Amygdala (tissue), 56 donors: ENCODE data around the gene SOCS7.
"Not testable (repeated sequence)": the region's sequence is repeated elsewhere in the genome, so short reads cannot be mapped to it uniquely, and the experiment has no call there.

Source experiments
- DNase-seq, 56 donors: peaks; one replicate each; lab custom pipeline; 2025; lab: John Stamatoyannopoulos, UW

SOCS7 gene

DNA sequence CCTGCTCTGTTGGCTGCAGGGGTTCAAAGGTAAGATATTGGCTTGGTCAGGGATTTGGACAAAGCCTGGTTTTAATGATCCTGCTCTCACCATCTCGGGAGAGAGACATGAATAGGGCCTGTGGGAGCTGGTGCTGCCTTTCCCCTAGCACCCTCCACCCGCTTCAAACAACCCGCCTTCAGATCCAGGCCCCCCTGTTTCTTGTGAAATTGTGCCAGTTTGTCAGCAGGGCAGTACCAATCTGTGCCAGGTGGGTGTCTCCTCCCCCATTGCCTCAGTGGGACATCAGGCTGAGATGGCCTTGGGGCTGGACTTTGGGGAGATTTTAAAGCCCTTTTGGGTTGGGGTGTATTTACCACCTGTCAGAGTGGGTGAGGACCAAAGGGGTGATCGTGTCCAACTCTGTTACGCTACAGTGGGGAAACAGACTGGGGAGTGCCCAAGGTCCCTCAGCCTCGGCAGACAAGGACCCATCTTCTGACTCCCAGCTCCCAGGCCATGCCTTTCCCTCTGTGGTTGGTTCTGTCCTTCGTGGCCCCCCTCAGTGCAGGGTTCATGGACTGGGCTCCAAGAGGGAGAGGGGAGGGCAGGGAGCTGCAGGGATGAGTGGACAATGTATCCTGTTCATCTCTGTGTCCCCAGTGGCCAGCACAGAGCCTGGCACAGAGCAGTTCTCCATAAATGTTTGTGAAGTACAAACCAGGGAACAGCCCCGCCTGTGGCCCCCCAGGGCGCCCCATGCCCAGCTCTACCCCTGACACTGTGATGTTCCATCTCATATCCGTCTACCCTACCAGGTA, 79.9 kb downstream of the SOCS7 start:
- DNase-seq, result peak in 54 of 56 donors; percentile 31 to 96 (median 84)

DNA sequence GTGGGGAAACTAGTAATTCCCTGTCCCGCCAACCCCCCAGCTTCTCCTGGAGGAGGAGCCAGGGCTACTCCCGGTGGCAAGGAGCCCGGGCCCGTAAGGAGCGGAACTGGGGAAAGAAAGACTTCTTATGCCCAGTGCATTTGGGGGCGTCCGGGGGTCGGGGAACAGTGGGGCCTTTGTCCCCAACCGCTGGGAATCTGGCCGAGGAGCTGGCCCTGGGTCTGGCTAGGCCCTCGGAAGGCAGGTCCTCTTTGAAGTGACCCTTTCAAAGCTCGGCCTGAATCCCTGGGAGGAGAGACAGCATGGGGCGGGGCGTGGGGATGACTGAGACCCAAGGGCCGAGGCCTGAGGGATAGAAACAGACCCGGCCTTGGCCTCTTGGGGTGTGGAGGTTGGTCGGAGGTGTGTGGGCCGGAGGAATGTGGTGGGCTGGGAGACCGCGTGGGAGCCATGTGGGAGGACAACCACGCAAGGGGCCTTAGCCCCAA, 82.6 kb downstream of the SOCS7 start:
- DNase-seq, result peak in 50 of 56 donors; percentile 25 to 85 (median 66)

DNA sequence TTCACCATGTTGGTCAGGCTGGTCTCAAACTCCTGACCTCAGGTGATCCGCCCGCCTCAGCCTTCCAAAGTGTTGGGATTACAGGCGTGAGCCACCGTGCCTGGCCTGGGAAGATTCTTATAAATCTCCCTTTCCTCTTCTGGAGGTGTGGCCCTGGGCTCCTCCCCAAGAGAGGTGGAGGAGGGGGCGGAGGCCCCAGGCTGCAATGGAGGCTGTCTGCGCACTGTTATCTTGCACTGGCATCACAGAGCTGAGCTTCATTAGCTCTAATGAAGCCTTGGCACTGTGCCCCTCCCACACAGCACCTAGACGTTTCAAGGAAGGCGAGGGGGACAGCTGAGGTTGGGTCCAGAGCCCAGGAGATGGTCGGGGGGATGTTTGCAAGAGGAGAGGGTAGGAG, 84.2 kb downstream of the SOCS7 start:
- DNase-seq, result no peak

DNA sequence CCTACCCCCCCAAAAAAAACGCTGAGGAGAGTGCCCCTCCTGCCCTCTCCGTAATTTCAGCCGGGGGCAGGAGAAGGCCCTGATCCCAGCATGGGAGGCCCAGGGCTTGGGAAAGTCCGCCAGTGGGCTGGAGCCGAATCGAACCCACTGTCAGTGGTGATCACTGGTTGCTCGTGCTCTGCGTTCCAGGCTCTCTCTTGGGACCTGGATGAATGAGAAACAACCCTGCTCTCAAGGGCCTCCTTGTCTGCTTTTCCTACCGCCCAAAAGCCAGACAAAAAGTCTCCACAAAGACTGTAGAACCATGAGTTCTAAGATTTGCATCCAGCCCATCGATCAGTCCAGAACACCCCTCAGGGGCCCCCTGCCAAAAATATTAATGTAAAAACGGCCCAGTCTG, 84.7 kb downstream of the SOCS7 start:
- DNase-seq, result no peak

DNA sequence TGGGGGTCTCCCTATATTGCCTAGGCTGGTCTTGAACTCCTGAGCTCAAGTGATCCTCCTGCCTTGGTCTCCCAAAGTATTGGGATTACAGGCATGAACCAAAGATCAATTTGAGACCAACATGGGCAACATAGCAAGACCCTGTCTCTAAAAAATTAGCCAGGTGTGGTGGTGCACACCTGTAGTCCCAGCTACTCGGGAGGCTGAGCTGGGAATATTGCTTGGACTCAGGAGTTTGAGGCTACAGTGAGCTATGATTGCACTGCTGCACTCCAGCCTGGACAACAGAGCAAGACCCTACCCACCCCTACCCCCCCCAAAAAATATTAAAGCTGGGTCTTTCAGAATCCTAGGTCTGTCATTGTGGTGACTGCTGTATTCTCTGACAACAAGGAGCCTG, 85.7 kb downstream of the SOCS7 start:
- DNase-seq, result not testable (repeated sequence)

DNA sequence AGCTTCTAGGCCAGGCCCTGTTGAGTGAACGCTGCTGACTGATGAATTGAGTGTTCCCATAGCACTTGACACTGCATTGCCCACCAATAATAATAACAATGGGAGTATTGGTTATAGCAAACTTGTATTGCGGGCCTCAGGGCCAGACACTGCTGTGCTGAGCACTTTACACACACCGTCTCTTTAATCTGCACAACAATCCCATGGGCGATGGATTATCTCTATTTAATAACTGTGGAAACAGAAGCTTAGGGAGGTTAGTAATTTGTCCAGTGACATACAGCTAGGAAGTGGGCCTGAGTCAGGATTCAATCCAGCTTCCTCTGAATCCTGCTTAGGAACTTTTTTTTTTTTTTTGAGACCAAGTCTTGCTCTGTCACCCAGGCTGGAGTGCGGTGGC, 87.8 kb downstream of the SOCS7 start:
- DNase-seq, result no peak

DNA sequence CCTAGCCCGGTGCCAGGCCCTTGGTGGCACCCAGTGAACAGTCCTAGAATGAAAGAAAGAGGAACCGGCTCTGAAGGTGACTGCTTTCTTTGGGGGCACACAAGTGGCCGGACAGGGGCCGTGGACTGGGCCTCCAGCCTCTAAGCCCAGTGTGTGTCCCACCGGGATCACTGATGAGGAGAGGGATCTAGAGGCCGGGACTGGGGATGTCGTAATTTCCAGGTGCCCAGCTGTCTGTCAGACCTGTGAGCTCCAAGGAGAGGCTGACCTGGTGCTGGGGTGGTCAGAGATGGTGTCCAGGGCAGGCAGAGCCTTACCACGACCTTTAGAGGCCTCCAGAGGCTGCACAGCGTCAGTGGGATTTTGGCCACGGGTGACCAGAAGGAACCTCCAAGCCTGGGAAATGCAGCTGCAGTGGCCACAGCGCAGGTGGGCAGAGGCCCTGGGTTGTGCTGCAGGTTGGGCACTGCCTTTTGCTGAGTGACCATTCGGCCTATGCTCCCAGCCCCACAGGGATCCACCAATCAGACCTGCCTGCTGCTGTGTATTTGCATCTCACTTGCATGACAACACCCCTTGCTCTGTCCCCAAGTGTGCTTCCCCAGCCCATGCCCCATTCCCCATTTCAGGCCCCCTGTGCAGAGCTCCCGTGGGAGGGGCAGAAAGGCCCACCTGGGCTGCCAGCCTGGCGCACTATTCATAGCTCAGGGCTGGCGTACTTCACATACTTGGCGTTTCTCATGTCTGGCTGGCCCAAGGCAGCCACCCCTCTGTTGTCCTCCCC, 89.2 kb downstream of the SOCS7 start:
- DNase-seq, result no peak

DNA sequence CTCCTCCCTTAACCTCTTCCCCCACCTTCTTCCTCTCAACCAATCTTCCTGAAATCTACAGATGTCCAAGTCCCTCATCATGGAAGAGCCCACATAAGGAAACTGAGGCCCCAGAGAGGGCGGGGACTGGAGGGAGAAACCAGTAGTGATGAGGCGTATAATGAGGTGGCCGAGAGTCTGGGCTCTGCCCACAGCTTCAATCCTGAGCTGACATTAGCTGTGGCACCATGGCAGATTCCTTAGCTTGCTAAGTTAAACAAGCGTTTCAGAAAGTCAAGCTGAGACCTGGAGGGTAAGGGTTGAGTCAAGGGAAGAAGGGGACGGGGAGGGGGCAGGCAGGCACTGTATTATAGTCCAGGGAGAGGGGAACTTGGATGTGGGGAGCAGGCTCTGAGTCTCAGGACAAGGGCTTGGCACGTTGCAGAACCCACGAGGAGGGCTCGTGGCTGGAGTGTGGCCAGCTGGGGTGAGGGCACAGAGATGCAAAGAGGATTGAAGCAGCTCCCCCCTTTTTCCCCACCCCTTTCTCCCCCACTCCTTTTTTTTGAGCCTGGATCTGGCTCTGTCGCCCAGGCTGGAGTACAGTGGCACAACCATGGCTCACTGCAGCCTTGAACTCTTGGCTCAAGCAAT, 89.9 kb downstream of the SOCS7 start:
- DNase-seq, result peak in 14 of 56 donors; percentile 16 to 56 (median 32)

DNA sequence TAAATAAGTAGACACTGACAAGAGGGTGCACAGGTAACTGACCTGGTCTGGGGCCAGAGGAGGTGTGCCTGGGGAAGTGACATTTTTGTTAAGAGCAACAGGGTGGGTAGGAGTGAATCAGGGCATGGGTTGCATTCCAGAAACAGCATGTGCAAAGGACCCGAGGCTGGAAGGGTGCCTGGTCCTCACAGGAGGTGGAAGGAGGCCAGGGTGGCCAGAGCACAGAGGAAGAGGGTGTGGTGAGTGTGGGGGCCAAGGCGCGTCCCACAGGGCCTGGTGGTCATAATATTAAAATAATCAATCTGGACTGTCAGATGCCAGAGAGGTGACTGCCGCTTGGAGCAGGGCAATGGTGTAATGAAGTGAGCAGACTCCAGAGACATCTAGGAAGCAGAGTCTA, 90.9 kb downstream of the SOCS7 start:
- DNase-seq, result no peak

DNA sequence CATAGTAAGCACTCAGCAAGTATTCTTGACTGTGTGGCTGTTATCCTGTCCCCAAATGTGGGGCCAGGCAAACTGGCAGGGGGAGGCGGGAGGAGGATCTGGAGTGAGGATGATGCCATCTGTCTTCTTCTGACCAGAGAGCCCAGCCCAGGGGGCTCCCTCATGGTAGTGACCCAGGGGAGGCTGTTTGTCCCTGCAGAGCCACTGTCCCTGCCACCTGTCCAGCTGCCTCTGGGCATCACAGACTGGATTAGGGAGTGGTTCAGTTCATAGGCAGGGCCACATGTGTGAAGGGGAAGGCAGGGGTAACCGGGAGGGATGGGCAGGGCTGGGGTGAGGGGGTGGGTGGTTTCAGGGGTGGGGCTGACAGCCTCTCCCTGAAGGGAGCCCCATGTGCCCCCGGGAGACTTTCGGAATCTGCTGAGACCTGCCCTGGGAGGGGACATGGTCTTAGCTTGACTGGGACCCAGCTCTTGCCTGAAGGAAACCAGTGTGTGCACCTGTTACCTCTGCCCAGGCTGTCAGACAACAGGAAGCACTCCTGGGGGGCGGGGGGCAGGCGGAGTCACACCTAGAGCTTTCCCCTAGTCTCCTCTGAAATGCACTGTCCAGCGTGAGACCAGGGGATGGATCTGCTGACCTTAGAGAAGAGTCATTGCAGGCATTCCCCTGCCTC, 91.8 kb downstream of the SOCS7 start:
- no peak for DNase-seq

DNA sequence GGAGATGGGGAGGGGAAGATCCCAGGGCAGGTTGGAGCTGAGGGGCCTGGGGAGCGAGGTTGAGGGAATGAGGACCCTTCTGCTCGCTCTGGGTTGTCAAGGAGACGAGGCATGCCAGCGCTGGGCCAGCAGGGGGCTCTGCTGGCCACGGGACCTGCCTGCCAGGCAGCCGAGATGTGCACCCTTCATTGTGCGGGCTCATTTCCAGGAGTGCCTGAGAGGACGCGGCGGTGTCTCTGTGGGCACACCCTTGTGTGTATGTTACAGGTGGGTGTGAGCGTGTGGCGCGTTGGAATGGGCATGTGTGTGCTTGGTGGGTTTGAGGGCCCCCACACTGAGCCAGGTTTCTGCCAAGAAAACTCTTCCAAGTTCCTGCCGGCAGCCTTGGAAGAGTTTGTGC, 92.5 kb downstream of the SOCS7 start:
- DNase-seq, result peak in 51 of 56 donors; percentile 18 to 87 (median 55)

DNA sequence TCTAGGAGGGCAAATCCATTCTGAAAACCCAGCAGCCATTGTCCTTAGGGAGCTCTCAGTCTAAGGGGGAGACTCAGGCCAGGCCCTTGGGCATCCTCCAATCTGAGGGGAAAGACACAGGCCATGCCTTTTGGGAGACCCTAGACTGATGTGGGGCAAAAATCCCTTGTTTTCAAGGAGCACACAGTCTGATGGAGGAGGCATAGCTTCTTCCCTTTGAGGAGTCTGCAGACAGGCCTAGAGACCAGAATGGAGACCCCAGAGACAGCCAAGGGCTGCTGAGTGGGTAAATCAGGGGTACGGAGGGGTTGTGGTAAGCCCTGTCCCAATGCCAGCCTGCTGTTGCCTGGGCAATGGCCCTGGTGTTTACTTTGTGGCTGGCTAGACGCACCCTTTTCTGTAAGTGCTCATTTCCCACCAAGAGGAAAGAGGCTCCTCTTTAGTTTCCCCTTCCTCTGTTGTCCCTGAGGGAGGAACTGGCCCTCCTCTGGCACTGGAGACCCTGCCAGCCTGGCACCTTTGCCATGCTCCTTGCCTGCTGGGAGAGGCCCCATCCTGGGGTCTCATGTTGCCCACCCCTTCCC, 96.0 kb downstream of the SOCS7 start:
- DNase-seq, result no peak

DNA sequence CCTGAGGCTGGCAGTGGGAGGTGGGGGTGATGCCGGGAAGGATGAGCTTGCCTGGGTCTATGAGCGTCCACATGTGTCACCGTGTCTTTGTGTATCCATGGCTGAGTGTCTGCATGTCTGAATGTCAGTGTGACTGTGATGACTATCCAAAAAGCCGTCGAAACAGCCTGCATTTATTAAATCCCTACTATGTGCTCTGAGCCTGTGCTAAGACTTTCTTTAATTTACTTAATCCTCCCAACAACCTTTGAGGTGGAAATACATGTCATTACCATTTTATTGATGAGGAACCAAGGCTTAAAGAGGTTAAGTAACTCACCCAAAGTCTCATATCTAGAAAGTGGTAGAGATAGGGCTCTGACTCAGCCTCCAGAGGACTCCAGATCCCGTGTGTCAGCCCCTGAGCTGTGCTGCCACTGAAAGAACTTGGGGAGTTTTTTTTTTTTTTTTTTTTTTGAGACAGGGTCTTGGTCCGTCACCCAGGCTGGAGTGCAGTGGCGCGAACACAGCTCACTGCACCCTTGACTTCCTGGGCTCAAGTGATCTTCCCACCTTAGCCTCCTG, 96.6 kb downstream of the SOCS7 start:
- no peak for DNase-seq

DNA sequence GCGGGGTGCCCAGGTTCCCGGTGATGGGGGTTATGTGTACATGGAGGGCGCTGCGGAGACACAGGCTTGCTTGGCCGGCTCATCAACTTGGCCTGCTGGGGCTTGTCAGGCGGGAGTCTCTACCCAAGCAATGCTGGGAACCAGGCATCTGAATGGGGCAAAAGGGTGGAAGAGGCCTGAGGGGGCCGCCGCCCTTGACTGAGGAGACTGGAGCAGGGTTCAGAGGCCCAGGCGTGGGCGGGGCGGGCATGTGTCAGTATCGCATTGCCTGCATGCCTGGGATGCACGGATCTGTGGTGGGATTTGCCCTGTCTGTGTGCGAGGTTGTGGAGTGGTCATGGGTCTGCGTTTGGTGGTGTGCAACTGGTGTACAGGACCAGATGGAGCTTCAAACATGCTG, 97.7 kb downstream of the SOCS7 start:
- DNase-seq, result no peak

DNA sequence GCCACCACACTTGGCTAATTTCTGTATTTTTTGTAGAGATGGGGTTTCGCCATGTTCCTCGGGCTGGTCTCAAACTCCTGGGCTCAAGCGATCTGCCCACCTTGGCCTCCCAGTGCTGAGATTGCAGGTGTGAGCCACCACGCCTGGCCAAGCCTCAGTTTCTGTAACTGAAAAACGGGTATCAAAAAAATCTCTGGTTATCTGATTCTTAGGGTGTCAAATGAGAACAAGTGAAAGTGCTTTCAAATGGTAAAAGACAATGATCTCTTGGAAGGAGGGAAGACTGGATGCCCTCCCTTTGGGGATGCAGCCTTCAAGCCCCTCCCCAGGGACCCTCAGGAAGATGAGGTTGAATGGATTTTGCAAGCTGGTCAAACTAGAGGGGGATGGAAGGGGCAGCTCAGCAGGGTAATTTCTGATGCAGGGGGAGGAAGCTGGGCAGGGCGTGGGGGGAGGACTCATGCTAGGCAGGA, 98.9 kb downstream of the SOCS7 start:
- DNase-seq, result no peak

DNA sequence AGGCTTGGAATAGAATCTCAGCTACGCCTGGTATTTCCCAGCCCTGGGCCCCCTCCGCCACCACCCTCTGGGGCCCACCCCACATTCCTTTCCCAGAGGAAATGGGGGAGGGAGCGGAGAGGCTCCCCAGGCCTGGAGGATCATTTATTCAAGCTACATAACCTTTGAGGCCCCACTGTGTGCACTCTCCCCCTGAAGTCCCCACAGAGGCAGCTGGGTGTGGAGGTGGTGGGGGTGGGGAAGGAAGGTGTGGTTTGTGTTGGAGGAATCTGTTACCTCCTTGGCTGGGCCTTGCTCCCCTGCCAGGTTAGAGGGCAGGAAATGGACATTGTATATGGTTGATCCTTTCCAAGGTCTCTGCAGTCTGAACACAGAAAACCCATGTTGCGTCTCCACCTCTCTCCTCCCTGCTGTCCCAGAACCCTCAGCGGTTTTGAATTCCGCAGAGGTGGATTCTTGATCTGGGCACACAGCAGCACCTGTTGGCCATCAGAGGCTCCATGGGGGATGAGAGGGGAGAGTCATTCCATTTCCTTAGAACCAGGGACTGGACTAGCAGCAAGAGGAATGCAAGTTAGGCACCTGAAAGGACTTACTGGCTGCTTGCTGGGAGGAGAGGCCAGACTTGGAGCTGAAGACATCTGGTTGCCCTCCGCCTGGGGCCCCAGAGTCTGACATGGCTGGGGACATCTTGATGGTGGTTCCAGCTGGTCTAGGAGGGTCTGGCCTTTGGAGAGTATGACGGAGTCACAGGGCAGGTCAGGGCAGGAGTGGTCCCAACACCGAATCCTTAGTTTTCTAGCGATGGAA, 99.6 kb downstream of the SOCS7 start:
- no peak for DNase-seq

DNA sequence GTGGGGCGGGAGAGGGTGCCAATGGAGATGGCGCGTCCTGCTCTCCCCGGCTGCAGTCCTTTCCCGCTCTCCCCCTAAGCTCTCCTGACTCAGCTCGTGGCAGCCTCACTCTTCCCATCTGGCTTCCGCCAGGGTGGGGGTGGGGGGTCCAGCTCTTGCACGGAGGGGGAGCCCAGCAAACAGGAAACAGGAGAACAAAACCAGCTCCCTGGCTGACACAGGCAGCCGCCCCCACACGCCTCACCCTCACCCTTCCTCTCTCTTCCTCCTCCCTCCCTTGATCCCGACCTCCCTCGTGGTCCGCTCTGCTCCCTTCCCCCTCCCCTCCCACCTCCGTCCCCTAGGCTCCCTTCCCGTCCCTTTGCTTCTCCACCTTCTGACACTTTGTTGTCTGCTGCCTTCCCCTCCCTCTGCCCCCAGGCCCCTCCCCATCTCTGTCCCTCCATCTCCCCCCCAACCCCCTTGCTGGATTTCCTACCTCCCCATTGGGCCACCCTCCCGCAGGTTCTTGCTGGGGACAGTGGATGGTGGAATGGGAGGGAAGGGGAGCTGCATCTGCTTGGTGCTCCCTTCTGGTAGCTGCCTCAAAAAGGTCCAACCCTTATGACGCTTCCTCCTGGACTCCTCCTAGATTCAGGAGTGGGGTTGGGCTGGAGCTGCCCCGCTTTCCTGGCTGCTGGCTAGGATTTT, 100.3 kb downstream of the SOCS7 start:
- peak in 16 of 56 donors; percentile 13 to 46 (median 29) for DNase-seq

DNA sequence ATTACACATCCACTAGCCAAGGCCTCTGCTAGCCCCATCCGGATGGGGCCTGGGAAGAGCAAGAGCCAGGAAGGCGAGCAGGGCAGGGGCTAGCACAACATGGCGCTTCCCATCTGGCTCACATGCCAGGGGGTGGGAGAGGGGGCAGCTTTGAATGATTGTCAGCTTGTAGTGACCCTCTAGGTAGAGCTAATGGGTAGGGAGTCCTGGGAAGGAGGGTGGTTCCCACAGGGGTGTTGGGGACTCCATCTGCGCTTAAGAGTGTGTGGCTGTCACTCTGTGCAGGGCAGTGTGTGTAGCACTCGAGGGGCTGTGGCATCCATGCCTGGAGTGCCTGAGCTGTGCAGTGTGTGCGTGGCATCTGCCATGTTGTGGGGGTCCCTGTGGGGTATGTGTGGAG, 101.1 kb downstream of the SOCS7 start:
- no peak for DNase-seq
